SH-SY5Y (cell line): Measurements from ENCODE around the gene NPBWR2.

Source experiments
- GATA2 ChIP-seq: IDR thresholded peaks from 2 replicates; pipeline ENCODE4 v1.6.1; 2011; ENCODE audit warnings: mild to moderate bottlenecking, low read depth, low read length
- GATA3 ChIP-seq: IDR thresholded peaks from 2 replicates; pipeline ENCODE4 v1.6.1; 2011; ENCODE audit warnings: low read depth, mild to moderate bottlenecking, low read length, moderate library complexity

DNA sequence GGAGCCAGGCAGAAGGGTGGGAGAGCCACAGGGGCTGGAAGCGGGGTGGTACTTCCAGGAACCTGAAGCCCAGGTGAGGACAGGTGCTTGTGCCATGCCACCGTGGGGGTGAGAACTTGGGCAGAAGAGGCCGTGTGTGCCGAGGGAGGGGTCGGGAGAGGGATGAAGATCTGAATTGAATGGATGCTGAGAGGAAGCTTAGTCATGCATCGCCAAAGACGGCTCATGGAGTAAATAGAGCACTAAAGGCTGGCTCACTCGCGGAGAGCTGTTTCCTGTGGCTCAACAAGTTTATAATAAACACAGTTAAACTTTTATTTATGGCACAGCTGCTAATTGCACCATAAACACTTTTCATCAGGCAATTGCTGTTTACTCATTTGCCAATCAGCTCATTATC, 35.2 kb upstream of the NPBWR2 start:
- TF ChIP-seq GATA2 (no peak), GATA3 (no peak)
